ENCODE results near the gene VPS36.

DNA sequence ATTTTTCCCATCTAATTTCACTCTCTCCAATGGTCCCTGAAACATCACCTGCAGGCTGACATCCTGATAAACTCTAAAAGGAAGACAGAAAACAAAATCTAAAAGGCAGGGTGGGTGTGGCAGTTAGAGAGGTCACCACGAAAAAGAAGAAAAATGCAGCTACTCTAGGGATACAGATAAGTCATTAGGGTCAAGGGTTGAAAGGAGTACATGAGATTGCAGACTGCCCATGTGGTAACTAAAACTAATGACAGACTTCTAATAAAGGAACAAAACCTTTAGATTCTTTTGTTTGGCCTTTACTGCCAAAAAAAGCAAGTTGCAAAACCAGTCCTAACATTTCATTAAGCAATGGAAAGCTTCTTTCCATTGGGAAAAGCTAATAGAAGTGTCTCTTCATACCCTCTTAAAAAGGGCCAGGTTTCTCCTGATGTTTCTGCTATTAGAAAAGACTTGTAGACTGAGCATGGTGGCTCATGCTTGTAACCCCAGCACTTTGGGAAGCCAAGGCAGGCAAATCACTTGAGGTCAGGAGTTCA is 75.5 kb downstream of the VPS36 start:
- TF ChIP-seq, protein P1, sequence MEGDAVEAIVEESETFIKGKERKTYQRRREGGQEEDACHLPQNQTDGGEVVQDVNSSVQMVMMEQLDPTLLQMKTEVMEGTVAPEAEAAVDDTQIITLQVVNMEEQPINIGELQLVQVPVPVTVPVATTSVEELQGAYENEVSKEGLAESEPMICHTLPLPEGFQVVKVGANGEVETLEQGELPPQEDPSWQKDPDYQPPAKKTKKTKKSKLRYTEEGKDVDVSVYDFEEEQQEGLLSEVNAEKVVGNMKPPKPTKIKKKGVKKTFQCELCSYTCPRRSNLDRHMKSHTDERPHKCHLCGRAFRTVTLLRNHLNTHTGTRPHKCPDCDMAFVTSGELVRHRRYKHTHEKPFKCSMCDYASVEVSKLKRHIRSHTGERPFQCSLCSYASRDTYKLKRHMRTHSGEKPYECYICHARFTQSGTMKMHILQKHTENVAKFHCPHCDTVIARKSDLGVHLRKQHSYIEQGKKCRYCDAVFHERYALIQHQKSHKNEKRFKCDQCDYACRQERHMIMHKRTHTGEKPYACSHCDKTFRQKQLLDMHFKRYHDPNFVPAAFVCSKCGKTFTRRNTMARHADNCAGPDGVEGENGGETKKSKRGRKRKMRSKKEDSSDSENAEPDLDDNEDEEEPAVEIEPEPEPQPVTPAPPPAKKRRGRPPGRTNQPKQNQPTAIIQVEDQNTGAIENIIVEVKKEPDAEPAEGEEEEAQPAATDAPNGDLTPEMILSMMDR (IDR thresholded peaks at IDR 0.05): no peak
- no peak for TF ChIP-seq POLR2AphosphoS5 (IDR thresholded peaks at IDR 0.05)
